ENCODE measurements around the gene ITIH5. TPM values are rescaled to one million over a fixed set of nuclear protein-coding genes. Genes with fewer than 3 reads are reported as not detected.

Gene ITIH5
- total and polyA plus RNA-seq, 2 of the 8 experiments (the other 6 are each of a cell fraction or from before 2014, with no cell fraction given): 5.8 to 7.6 TPM

DNA sequence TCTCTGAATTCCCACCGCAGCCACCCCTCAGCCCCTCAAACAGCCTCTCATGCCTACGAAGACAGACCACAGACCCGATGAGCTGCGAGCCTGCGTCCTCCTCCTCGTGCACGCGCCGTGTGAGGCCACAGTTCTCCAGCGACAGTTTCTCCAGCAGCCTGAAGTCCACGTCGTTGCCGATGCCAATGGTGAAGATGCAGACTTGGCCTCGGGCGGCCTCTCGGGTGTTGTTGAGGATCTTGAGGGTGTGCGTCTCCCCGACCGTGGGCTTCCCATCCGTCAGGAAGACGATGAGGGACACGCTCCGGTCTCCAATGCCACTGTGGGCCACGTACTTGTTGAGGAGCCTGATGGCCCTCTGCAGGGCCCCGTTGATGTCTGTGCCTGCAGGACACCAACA lies 87.1 kb downstream of the ITIH5 start:
- Histone ChIP-seq H3K4me1 (replicated peaks in 1 of 4; ENCODE audit: control insufficient read depth in 3 of 4, insufficient read depth in 4 of 4, low read length in 3 of 4) (no peaks in the 10 kb centered on the region; a peak in 1 of 7 replicates), H3K56ac (replicated peaks; ENCODE audit: insufficient read length, low read depth, low read length) (no peak overlapping the region), H3K18ac (ENCODE audit: extremely low read depth, low read length) (no peak overlapping the region), H2BK15ac (ENCODE audit: low read length) (no peak overlapping the region), H3K14ac (ENCODE audit: insufficient read length) (no peak overlapping the region), H2BK20ac (ENCODE audit: low read length) (no peak overlapping the region), H3K79me1 (ENCODE audit: low read depth, low read length) (no peaks in the 10 kb centered on the region), H3K23ac (ENCODE audit: insufficient read length) (no peak overlapping the region), H3K4ac (replicated peaks; ENCODE audit: insufficient read length, low read depth, low read length) (no peak overlapping the region), H3K9ac (replicated peaks in 1 of 4; ENCODE audit: extremely low read depth in 1 of 4, low read depth in 3 of 4, low read length in 3 of 4) (no peak overlapping the region), H3K4me3 (ENCODE audit: extremely low read depth in 1 of 4, insufficient read depth in 2 of 4, low read depth in 3 of 4, low read length in 4 of 4) (no peak overlapping the region), H3K27me3 (replicated peaks in 1 of 4; ENCODE audit: control insufficient read depth in 3 of 4, extremely low read depth in 1 of 4, insufficient read depth in 3 of 4, low read length in 3 of 4) (no peaks in the 10 kb centered on the region), H4K8ac (ENCODE audit: extremely low read depth, insufficient read depth, low read length) (peak overlapping the region; percentile 2; the same call in 1 of the 2 replicates), H2AFZ (ENCODE audit: low read length) (no peak overlapping the region), H3K9me3 (ENCODE audit: insufficient read depth in 2 of 2, low read depth in 1 of 2, low read length in 1 of 2) (no peaks in the 10 kb centered on the region), H2BK5ac (ENCODE audit: low read depth, low read length) (0 out of 2 replicates have a peak overlapping the region, but pooled peaks have one; percentile 30), H2BK120ac (replicated peaks; ENCODE audit: low read depth, low read length) (no peak overlapping the region), H3K27ac (ENCODE audit: low read depth, low read length) (no peak overlapping the region), H3K4me2 (ENCODE audit: insufficient read depth in 1 of 2, low read depth in 2 of 2, low read length in 2 of 2) (no peak overlapping the region), H4K20me1 (replicated peaks in 1 of 2; ENCODE audit: control insufficient read depth in 1 of 2, insufficient read depth in 2 of 2, low read length in 2 of 2) (no peaks in the 10 kb centered on the region), H4K5ac (ENCODE audit: insufficient read length, low read depth, low read length) (no peak overlapping the region), H2AK5ac (ENCODE audit: low read depth, low read length) (no peak overlapping the region), H3K79me2 (ENCODE audit: control insufficient read depth in 1 of 2, insufficient read depth in 2 of 2, low read length in 2 of 2) (no peaks in the 10 kb centered on the region), H3K23me2 (ENCODE audit: low read depth, low read length) (no peaks in the 10 kb centered on the region), H4K91ac (replicated peaks; ENCODE audit: insufficient read length, low read length) (peak overlapping the region; percentile 30), H2BK12ac (ENCODE audit: low read depth, low read length) (no peak overlapping the region), H3K36me3 (ENCODE audit: control insufficient read depth in 2 of 4, insufficient read depth in 4 of 4, low read length in 3 of 4) (no peaks in the 10 kb centered on the region)
- FAIRE-seq (no peak), DNase-seq (ENCODE audit: low read depth in 1 of 2, low spot score in 2 of 2) (no peak)
- ChIA-PET CTCF (ENCODE audit: partially characterized antibody) (interaction anchor here (0.6 to 1.0 kb wide), 2 partner anchors 39 to 1692 kb away, joined by 3 to 5 read pairs; no protein-coding TSS in a partner anchor), POLR2A (ENCODE audit: partially characterized antibody) (no interaction called here)
- WGBS, 2 experiments (ENCODE audit: extremely low coverage in 1 of 2, insufficient coverage in 1 of 2, insufficient read length in 1 of 2, insufficient replicate concordance in 2 of 2, low coverage in 1 of 2, low lambda C conversion rate in 2 of 2, missing lambda C conversion rate in 1 of 2): 94% methylated on average over 25 of the region's 25 CpGs; no CpG with 5 or more reads in 1 of the 2 experiments
- TF ChIP-seq CTBP2 (IDR thresholded peaks at IDR 0.05; ENCODE audit: borderline replicate concordance, insufficient read depth, insufficient read length, low read length) (no peak), POU5F1 (IDR thresholded peaks at IDR 0.05; ENCODE audit: low read depth, low read length) (no peak), JUND (IDR thresholded peaks at IDR 0.05; ENCODE audit: low read length) (no peak), POLR2A (IDR thresholded peaks at IDR 0.05; ENCODE audit: control extremely low read depth in 1 of 2, low read depth in 2 of 2, low read length in 2 of 2) (no peak), RXRA (IDR thresholded peaks at IDR 0.05; ENCODE audit: insufficient read depth, low read depth, low read length) (no peak), EZH2 (IDR thresholded peaks at IDR 0.05; ENCODE audit: low read depth, low read length, severe bottlenecking) (no peak)

All from H1 (cell line).